GM15510 (cell line): Measurements from ENCODE around the gene PHACTR3.

ENCODE experiments used
- POLR2A ChIP-seq: IDR thresholded peaks from 3 replicates; pipeline ENCODE4 v1.6.1; 2011; ENCODE audit warnings: borderline replicate concordance; ENCODE audit not compliant: insufficient read length; ENCODE audit errors: extremely low read depth

PHACTR3 gene

GRCh38 chr20:59861401-59861800 is 257.1 kb downstream of the PHACTR3 start:
- TF ChIP-seq POLR2A, result no peak

GRCh38 chr20:59863058-59863457 is 258.7 kb downstream of the PHACTR3 start:
- no peak for TF ChIP-seq POLR2A

GRCh38 chr20:59864726-59865125 is 260.4 kb downstream of the PHACTR3 start:
- TF ChIP-seq POLR2A, result no peak

DNA sequence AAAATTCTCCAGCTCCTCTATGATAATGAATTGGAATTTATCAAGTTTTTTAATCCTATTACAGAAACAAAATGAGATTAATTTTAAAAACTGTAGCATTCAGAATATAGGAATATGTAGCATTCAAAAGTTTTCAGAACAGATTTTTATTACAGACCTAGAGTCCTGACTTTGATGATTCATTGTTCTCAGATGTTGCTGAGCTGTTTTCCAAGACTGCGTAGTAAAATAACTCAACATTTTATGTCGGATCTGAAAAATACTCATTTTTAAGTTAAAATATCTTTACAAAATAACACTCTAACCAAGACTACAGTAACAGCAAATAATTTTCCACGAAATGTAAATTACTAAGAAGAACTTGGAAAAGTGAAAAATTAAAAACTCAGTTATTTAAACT is 262.0 kb downstream of the PHACTR3 start:
- TF ChIP-seq POLR2A, result no peak

DNA sequence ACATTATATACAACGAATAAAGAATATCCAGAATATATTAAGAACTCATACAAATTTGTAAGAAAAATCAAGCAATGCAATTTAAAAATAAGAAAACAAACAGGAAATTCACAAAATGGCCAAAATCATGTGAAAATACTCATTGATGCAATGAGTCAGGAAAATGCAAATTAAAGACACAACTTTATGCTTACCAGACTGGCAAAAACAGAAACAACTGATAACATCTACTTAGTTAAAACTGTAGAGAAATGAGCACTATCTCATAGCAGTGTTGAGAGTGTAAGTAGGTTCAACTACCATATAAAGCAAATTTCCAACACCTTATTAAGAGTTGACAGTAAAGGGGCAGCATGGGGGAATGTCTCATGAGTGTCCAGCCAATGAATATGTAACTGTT is 266.8 kb downstream of the PHACTR3 start:
- no peak for TF ChIP-seq POLR2A

GRCh38 chr20:59873409-59873808 is 269.1 kb downstream of the PHACTR3 start:
- TF ChIP-seq POLR2A, result no peak

DNA sequence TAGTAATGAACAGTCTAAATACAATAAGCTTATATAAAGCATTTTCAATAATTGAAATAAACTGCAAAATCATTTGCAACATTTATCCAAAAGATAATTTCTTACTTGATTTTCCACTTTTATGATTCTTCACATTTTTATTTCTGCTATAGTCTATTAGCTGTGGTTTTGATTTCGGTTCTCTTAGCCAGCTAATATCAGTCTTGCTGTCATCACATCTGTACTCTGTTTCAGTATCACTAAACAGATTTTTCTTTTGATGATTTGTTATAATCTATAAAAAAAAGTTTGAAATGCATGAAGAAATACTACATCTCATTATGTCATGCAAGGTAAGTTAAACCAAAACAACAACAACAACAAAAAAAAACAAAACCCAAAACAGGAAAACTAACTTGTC is 275.9 kb downstream of the PHACTR3 start:
- TF ChIP-seq POLR2A, result no peak

GRCh38 chr20:59884494-59884893 is 280.2 kb downstream of the PHACTR3 start:
- TF ChIP-seq POLR2A, result no peak

DNA sequence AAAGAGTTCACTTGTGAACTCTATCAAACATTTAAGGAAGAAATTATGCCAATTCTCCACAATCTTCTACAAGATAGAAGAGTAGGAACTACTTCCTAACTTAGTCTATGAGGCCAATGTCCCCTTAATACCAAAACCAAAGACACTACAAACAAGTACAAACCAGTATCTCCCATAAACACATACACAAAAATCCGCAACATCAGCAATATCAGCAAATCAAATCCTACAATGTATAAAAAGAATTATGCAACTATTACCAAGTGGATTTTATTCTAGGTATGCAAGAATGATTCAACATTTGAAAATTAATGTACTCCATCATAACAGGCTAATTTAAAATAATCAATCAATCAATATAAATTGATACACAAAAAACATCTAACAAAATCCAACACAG is 283.7 kb downstream of the PHACTR3 start:
- no peak for TF ChIP-seq POLR2A

GRCh38 chr20:59891581-59891980 is 287.2 kb downstream of the PHACTR3 start:
- no peak for TF ChIP-seq POLR2A

DNA sequence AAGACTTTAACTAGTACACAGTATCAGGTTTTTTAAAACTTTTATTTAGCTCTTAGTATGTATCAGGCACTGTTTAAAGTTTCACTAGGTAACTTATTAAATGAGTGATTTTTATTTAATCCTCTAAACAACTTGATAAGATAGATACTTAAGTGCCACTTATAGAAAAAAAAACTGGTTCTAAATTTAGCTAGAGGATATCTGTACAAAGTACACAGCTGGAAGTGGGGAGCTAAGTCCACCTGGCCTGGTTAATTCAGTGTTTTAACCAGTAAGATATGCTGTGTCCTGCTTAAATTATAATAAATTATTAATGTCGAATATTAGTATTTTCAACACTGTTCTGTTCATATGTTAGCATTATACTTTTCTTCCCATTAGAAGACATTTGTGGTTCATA is 291.6 kb downstream of the PHACTR3 start:
- TF ChIP-seq POLR2A, result no peak
